Motor neuron (in vitro differentiated cells): Measurements from ENCODE around the gene TMEM37. TPM values are rescaled to one million over a fixed set of nuclear protein-coding genes. Genes with fewer than 3 reads are reported as not detected.

Source experiments
- ATAC-seq, 8 experiments: fragments of 200-7000 bp; cut with Tn5 transposase; replicated peaks in 6 of 8; 2 replicates each; pipeline ENCODE4 v1.8.0; 2021; ENCODE audit warnings: mild to moderate bottlenecking in 8 of 8, moderate library complexity in 8 of 8
- H3K27ac ChIP-seq, 2 donors: fragments of 250-450 bp; sonication (Bioruptor Pico); 2 replicates each; pipeline ENCODE4 v1.9.0; 2021; ENCODE audit warnings: antibody characterized with exemption in 2 of 2, mild to moderate bottlenecking in 2 of 2, moderate library complexity in 1 of 2
- H3K4me1 ChIP-seq, 2 donors: fragments of 250-450 bp; sonication (Bioruptor Pico); replicated peaks in 1 of 2; 2 replicates each; pipeline ENCODE4 v1.6.1; 2021; ENCODE audit warnings: antibody characterized with exemption in 2 of 2, mild to moderate bottlenecking in 2 of 2, moderate library complexity in 1 of 2
- H3K4me3 ChIP-seq, 5 donors: fragments of 250-450 bp; sonication (Bioruptor Pico); 2 replicates each; pipeline ENCODE4 v1.9.0; 2021; ENCODE audit warnings: antibody characterized with exemption in 5 of 5, mild to moderate bottlenecking in 5 of 5, moderate library complexity in 4 of 5
- WGBS, 10 experiments: fragments of 450-650 bp; shearing (Covaris generic); methylation state at CpG; one replicate each; pipeline ENCODE4 v1.0.0; 2022; 5-methylcytosine and 5-hydroxymethylcytosine counted together
- in situ Hi-C, 9 experiments: fragments of 400-800 bp; cut with MboI; loops; one replicate each; pipeline ENCODE4 v1.15.0; 2021; ENCODE audit warnings: low sequenced_read_pairs in 9 of 9, low pct_unique_long_range_greater_than_20kb in 2 of 9; ENCODE audit not compliant: unreplicated experiment in 9 of 9
- total RNA-seq, 8 experiments: library from RNA; unstranded; fragments of 300-600 nt; gene quantifications; 2 replicates each; pipeline versions ENCODE4 v1.2.3 to v1.2.4, GENCODE V29; 2022

The TMEM37 gene
- total RNA-seq, 8 experiments from 2014 or later, result 0.11 to 10.5 (median 0.36) TPM

GRCh38 chr2:119438726-119439284 lies 7.2 kb downstream of the TMEM37 start:
- ATAC-seq, result no peak
- Histone ChIP-seq H3K4me3 (no peak overlapping the region), H3K27ac (no peak overlapping the region), H3K4me1 (no peaks in the 10 kb centered on the region)
- WGBS, 10 experiments, result 41 to 100% (median 67%) methylated on average over 1 to 6 of the region's 6 CpGs; no CpG with 5 or more reads in 3 of the 10 experiments
- in situ Hi-C loops, result no loop called here

- Histone ChIP-seq H3K27ac (no peak overlapping the region), H3K4me3 (no peak overlapping the region), H3K4me1 (no peaks in the 10 kb centered on the region)
- no peak for ATAC-seq
- 40 to 100% (median 80%) methylated on average over 1 to 6 of the region's 15 CpGs; no CpG with 5 or more reads in 3 of the 10 experiments for WGBS, 10 experiments
- in situ Hi-C loops, result no loop called here
Measured at GRCh38 chr2:119439574-119440500, 8.2 kb downstream of the TMEM37 start.

GRCh38 chr2:119440501-119440870 lies 8.8 kb downstream of the TMEM37 start:
- whole genome bisulfite sequencing, 10 experiments, result 67% methylated on average over 1 of the region's 1 CpG; no CpG with 5 or more reads in 9 of the 10 experiments
- Histone ChIP-seq H3K4me1 (no peaks in the 10 kb centered on the region), H3K27ac (no peak overlapping the region), H3K4me3 (no peak overlapping the region)
- peak in 3 of 8 experiments; percentile 23 to 41 (median 37) for ATAC-seq
- in situ Hi-C loops, result no loop called here

GRCh38 chr2:119440873-119441272 lies 9.2 kb downstream of the TMEM37 start:
- 0 to 89% (median 33%) methylated on average over 1 to 3 of the region's 4 CpGs; no CpG with 5 or more reads in 6 of the 10 experiments for WGBS, 10 experiments
- H3K4me3 ChIP-seq, result no peak overlapping the region
- in situ Hi-C loops, result no loop called here
- H3K27ac ChIP-seq, result no peak overlapping the region
- peak in 2 of 8 experiments; percentile 23 to 49 for ATAC-seq
- H3K4me1 ChIP-seq, result no peaks in the 10 kb centered on the region

- no peak overlapping the region for H3K27ac ChIP-seq
- ATAC-seq, result no peak
- no peak overlapping the region for H3K4me3 ChIP-seq
- H3K4me1 ChIP-seq, result no peaks in the 10 kb centered on the region
- 0 to 86% (median 65%) methylated on average over 1 to 2 of the region's 8 CpGs; no CpG with 5 or more reads in 5 of the 10 experiments for WGBS, 10 experiments
- in situ Hi-C loops, result no loop called here
Measured at GRCh38 chr2:119441376-119442225, 9.9 kb downstream of the TMEM37 start.

GRCh38 chr2:119442226-119442619 lies 10.6 kb downstream of the TMEM37 start:
- 20 to 92% (median 56%) methylated on average over 1 to 3 of the region's 7 CpGs; no CpG with 5 or more reads in 4 of the 10 experiments for WGBS, 10 experiments
- H3K4me3 ChIP-seq, result no peak overlapping the region
- no peaks in the 10 kb centered on the region for H3K4me1 ChIP-seq
- ATAC-seq, result peak in 2 of 8 experiments; percentile 52 to 61
- H3K27ac ChIP-seq, result no peak overlapping the region
- in situ Hi-C loops, result no loop called here

- Histone ChIP-seq H3K4me1 (no peaks in the 10 kb centered on the region), H3K4me3 (no peak overlapping the region), H3K27ac (no peak overlapping the region)
- in situ Hi-C loops, result no loop called here
- 56 to 100% (median 93%) methylated on average over 1 to 9 of the region's 11 CpGs; no CpG with 5 or more reads in 2 of the 10 experiments for WGBS, 10 experiments
- no peak for ATAC-seq
Measured at GRCh38 chr2:119442850-119443249, 11.2 kb downstream of the TMEM37 start.

GRCh38 chr2:119446037-119446436 lies 14.4 kb downstream of the TMEM37 start:
- no peak overlapping the region for H3K4me3 ChIP-seq
- in situ Hi-C loops, result no loop called here
- no peaks in the 10 kb centered on the region for H3K4me1 ChIP-seq
- WGBS, 10 experiments, result 45 to 100% (median 75%) methylated on average over 2 to 9 of the region's 9 CpGs; no CpG with 5 or more reads in 1 of the 10 experiments
- no peak overlapping the region for H3K27ac ChIP-seq
- peak in 2 of 8 experiments; percentile 50 to 62 for ATAC-seq

GRCh38 chr2:119448427-119449141 lies 16.9 kb downstream of the TMEM37 start:
- in situ Hi-C loops, result no loop called here
- no peak overlapping the region for H3K4me3 ChIP-seq
- no peak for ATAC-seq
- 58 to 100% (median 83%) methylated on average over 1 to 8 of the region's 9 CpGs; no CpG with 5 or more reads in 2 of the 10 experiments for WGBS, 10 experiments
- H3K4me1 ChIP-seq, result no peaks in the 10 kb centered on the region
- H3K27ac ChIP-seq, result no peak overlapping the region

GRCh38 chr2:119449521-119449920 lies 17.9 kb downstream of the TMEM37 start:
- no peak for ATAC-seq
- Histone ChIP-seq H3K4me1 (no peaks in the 10 kb centered on the region), H3K4me3 (no peak overlapping the region), H3K27ac (no peak overlapping the region)
- 50 to 100% (median 73%) methylated on average over 1 to 2 of the region's 3 CpGs; no CpG with 5 or more reads in 6 of the 10 experiments for WGBS, 10 experiments
- in situ Hi-C loops, result no loop called here

GRCh38 chr2:119451336-119452050 lies 19.8 kb downstream of the TMEM37 start:
- Histone ChIP-seq H3K4me1 (peaks cover 0 to 6% of the 10 kb centered on the region in 2 donors), H3K4me3 (no peak overlapping the region), H3K27ac (no peak overlapping the region)
- ATAC-seq, result peak in 1 of 8 experiments; percentile 35
- 17 to 100% (median 95%) methylated on average over 1 to 4 of the region's 9 CpGs; no CpG with 5 or more reads in 6 of the 10 experiments for WGBS, 10 experiments
- in situ Hi-C loops, result no loop called here
